Urothelium cell line (cell line): ENCODE results near the gene SLC6A9.

ENCODE experiments used
- DNase-seq: peaks from one replicate; pipeline ENCODE4 v3.0.0; 2011; ENCODE audit warnings: low spot score, mixed read lengths
- FAIRE-seq: peaks from 2 replicates; lab custom pipeline; 2011; peaks lifted over from hg19 to GRCh38; lab: Jason Lieb, UNC

SLC6A9 gene

GRCh38 chr1:44031252-44032169, at the start of gene SLC6A9:
Gene SLC6A9, minus strand, starts transcription at chr1:44031462. Its CDS starts 7,185 bp downstream, at chr1:44024277.
- FAIRE-seq, result no peak
- DNase-seq, result peak; percentile 76

- DNase-seq (no peak), FAIRE-seq (no peak)
Measured at GRCh38 chr1:44079566-44079965, 48.3 kb upstream of the SLC6A9 start.

DNA sequence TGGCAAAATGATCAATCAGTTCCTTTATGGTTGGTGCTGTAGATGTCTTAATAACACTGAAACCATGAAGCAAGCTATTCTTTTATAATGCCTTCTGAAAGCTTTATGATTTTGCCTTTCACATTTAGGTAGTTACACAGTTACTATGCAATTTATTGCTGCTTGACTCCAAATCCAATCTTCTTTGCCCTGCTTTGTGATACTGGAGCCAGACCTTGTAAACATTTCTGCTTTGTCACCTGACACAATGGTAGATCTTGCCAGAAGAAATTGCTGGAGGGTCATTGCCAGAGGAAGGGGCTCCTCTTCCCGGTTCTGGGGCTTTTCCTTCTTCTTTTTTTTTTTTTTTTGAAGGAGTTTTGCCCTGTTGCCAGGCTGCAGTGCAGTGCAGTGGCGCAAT, 46.8 kb upstream of the SLC6A9 start:
- no peak for DNase-seq
- no peak for FAIRE-seq

DNA sequence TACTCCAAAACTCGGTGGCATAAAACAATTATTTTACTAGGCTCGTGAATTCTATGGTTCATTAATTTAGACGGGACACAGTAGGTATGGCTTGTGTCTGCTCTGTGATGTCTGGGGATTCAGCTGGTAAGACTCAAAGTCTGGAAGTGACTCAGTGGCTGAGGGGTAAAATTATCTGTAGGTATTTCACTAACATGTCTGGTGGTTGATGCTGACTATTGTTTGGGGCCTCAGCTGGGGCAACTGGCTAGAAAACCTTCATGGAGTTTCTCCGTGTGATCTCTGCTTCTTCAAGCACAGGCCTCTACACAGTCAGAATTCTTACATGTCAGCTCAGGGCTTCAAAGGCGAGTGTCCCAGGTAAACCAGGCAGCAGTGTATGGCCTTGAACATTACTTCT, 46.2 kb upstream of the SLC6A9 start:
- no peak for FAIRE-seq
- no peak for DNase-seq

GRCh38 chr1:44076066-44076465, 44.8 kb upstream of the SLC6A9 start:
- peak; percentile 48 for FAIRE-seq
- DNase-seq, result no peak

DNA sequence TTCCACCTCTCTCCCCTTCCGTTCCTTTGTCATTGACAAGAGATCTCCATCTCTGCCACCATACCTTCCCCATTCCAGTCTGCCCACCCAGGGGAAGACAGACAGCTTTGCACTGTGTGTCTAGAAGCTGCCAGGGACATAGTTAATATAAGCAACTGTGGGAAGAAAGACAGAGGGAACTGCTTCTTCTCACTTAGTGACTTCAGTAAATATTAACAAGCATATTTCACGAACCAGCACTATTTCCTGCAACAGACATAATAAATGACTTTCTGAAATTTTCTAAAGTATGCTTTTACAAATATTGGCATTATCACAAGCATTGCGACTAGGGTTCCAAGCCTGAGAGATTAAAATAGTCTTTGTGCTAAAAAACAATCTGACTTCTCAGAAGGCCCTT, 43.2 kb upstream of the SLC6A9 start:
- DNase-seq (no peak), FAIRE-seq (no peak)

DNA sequence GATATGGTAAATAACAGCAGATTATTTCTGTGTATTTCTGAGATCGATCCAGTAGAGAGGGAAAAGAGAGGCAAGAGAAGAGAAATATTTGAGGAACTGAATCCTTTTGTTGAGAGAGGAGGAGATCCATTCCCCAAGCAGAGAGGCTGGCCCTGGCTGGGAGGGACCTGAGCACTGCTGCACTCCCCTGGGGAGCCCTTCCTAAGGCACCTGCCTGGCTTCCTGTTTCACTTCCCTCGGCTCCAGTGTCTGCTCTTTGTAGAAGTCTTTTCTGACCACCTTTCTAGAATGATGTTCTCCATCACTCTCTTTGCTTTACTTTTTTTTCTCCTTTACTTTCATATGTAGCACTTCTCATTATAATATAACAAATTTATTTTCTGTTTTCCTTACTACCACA, 42.3 kb upstream of the SLC6A9 start:
- DNase-seq (no peak), FAIRE-seq (no peak)

- DNase-seq (no peak), FAIRE-seq (no peak)
Measured at GRCh38 chr1:44072821-44073220, 41.6 kb upstream of the SLC6A9 start.

- peak; percentile 87 for DNase-seq
- no peak for FAIRE-seq
Measured at GRCh38 chr1:44072204-44072603, 40.9 kb upstream of the SLC6A9 start.

GRCh38 chr1:44071461-44071860, 40.2 kb upstream of the SLC6A9 start:
- DNase-seq (no peak), FAIRE-seq (no peak)

GRCh38 chr1:44068442-44068921, 37.2 kb upstream of the SLC6A9 start:
- DNase-seq (no peak), FAIRE-seq (peak; percentile 23)

GRCh38 chr1:44067266-44068250, 36.3 kb upstream of the SLC6A9 start:
- FAIRE-seq, result peak; percentile 32
- no peak for DNase-seq

- no peak for DNase-seq
- no peak for FAIRE-seq
Measured at GRCh38 chr1:44062656-44063179, 31.5 kb upstream of the SLC6A9 start.

GRCh38 chr1:44061857-44062256, 30.6 kb upstream of the SLC6A9 start:
- FAIRE-seq (no peak), DNase-seq (no peak)

- no peak for DNase-seq
- FAIRE-seq, result no peak
Measured at GRCh38 chr1:44060830-44061267, 29.6 kb upstream of the SLC6A9 start.

- FAIRE-seq (peak; percentile 17), DNase-seq (no peak)
Measured at GRCh38 chr1:44059664-44060355, 28.5 kb upstream of the SLC6A9 start.

GRCh38 chr1:44059212-44059611, 27.9 kb upstream of the SLC6A9 start:
- FAIRE-seq (no peak), DNase-seq (no peak)

DNA sequence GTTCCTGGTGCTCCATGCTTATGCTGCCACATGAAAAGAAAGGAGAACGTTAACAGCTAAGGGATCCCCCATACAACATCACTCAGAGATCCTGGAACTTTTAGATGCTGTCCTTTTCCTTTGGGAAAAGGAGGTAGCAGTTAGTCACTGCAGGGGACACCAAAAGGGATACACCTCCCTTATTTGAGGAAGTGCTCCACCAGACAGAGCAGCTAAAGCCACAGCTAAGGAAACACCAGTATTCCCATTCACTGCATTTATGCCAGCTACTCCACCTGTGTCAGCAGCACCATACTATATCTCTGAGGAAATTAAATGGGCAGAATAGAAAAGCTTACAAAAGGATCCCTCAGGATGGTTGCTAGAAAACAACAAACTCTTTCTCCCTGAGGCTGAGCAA, 26.0 kb upstream of the SLC6A9 start:
- FAIRE-seq (no peak), DNase-seq (no peak)

DNA sequence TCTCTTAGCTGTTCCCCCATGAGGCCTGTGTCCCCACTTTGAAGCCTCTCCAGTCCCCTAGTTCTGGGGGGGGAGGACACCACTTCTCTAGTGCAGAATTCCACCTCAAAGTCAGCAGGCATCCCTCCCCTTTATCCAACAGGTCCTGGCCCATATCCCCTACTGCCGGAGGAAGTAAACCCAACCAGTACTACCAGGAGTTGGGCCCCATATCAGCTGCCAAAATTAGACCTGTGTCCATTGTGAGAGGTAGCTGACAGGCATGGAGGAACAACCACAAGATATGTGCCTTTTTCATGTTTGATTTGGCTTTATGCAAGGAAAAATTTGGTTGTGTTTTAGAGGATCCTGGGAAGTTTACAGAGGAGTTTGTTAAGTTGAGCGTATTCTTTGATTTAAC, 22.1 kb upstream of the SLC6A9 start:
- DNase-seq (no peak), FAIRE-seq (no peak)

GRCh38 chr1:44050261-44050660, 19.0 kb upstream of the SLC6A9 start:
- DNase-seq (no peak), FAIRE-seq (peak; percentile 81)
